Smooth muscle cell of trachea (primary cell): ENCODE measurements around the gene INSR. TPM values are rescaled to one million over a fixed set of nuclear protein-coding genes. Genes with fewer than 3 reads are reported as not detected.

Experiments used
- total RNA-seq: library from RNA; depleted of rRNA; stranded (reverse); fragments of >200 nt; gene quantifications from 2 replicates; pipeline ENCODE4 v1.2.1, GENCODE V29; 2014

The INSR gene
- 10.9 and 30.6 TPM in 2 replicates for total RNA-seq

GRCh38 chr19:7293762-7294557 lies at the start of gene INSR:
Gene INSR, minus strand, starts transcription at chr19:7294414. Its CDS starts 523 bp downstream, at chr19:7293891.

GRCh38 chr19:7069042-7069903 lies 224.9 kb downstream of the INSR start, which contains the start of gene ZNF557:
Gene ZNF557, plus strand, starts transcription at chr19:7069703. Its CDS starts 5,372 bp downstream, at chr19:7075075.

Other genes starting within 250 kb of the INSR start
- not detected in 2 replicates for gene MBD3L2, start 245.1 kb downstream of the INSR start, total RNA-seq
- not detected in 2 replicates for gene MBD3L3, start 235.7 kb downstream of the INSR start, total RNA-seq
- gene ZNF557, start 224.7 kb downstream of the INSR start, total RNA-seq: 20.2 and 23.8 TPM in 2 replicates
- 36.7 and 52.3 TPM in 2 replicates for gene ARHGEF18, start 54.5 kb upstream of the INSR start, total RNA-seq
- 4.3 and 7.1 TPM in 2 replicates for gene PEX11G, start 194.6 kb upstream of the INSR start, total RNA-seq
- gene ZNF358, start 221.7 kb upstream of the INSR start, total RNA-seq: 18.0 and 42.2 TPM in 2 replicates
- 7.1 and 8.4 TPM in 2 replicates for gene MCOLN1, start 228.2 kb upstream of the INSR start, total RNA-seq
- 78.7 and 155 TPM in 2 replicates for gene PNPLA6, start 241.3 kb upstream of the INSR start, total RNA-seq